ENCODE data around the gene PKIG.

Gene PKIG

GRCh38 chr20:44582311-44583025 is at the start of gene PKIG:
Gene PKIG (plus strand): TSS chr20:44582579. CDS start chr20:44614557, 31,978 bp downstream.
- no peaks in the 10 kb centered on the region for H3K36me3 ChIP-seq (replicated peaks)
- no peaks in the 10 kb centered on the region for H3K9me3 ChIP-seq
- no peak within 1 kb of the TSS for H3K4me3 ChIP-seq
- DNase-seq (ENCODE audit: low spot score in 2 of 2), result peak; percentile 6 to 21
- peaks cover 8% of the 10 kb centered on the region for H3K4me1 ChIP-seq
- H3K27me3 ChIP-seq (ENCODE audit: low read depth), result no peaks in the 10 kb centered on the region
- in situ Hi-C loops (cut with MboI; ENCODE audit: low sequenced_read_pairs), result no loop called here

GRCh38 chr20:44532981-44533331 is 49.4 kb upstream of the PKIG start:
- no peaks in the 10 kb centered on the region for H3K36me3 ChIP-seq (replicated peaks)
- peaks cover 5% of the 10 kb centered on the region for H3K4me1 ChIP-seq
- H3K4me3 ChIP-seq, result no peak overlapping the region
- DNase-seq (ENCODE audit: low spot score in 2 of 2), result no peak
- in situ Hi-C loops (cut with MboI; ENCODE audit: low sequenced_read_pairs), result no loop called here
- no peaks in the 10 kb centered on the region for H3K9me3 ChIP-seq
- H3K27me3 ChIP-seq (ENCODE audit: low read depth), result no peaks in the 10 kb centered on the region

DNA sequence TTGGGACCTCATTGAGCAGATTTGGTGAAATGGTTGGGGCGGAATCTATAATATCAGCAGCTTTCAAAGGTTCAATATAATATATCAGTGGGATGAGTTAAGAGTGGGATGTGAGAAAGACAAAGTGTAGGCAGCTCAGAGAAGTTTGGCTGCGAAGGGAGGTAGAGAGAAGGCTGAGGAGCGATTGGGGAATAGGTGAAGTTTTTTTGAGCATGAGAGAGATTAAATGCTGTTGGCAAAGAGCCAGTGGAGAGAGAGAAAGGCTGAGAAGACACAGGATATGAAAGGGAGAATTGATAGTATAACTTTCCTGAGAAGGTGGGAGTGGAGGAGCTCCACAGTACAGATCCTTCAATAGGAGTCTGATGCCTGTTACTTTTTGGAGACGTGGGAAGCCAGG is 48.5 kb upstream of the PKIG start:
- in situ Hi-C loops (cut with MboI; ENCODE audit: low sequenced_read_pairs), result no loop called here
- no peak overlapping the region for H3K4me3 ChIP-seq

GRCh38 chr20:44536175-44536574 is 46.2 kb upstream of the PKIG start:
- in situ Hi-C loops (cut with MboI; ENCODE audit: low sequenced_read_pairs), result no loop called here
- Histone ChIP-seq H3K36me3 (replicated peaks) (no peaks in the 10 kb centered on the region), H3K4me1 (peaks cover 4% of the 10 kb centered on the region), H3K4me3 (no peak overlapping the region), H3K9me3 (no peaks in the 10 kb centered on the region), H3K27me3 (ENCODE audit: low read depth) (no peaks in the 10 kb centered on the region)
- no peak for DNase-seq (ENCODE audit: low spot score in 2 of 2)

More for the DNA sequence above, 48.5 kb upstream of the PKIG start:
- no peaks in the 10 kb centered on the region for H3K27me3 ChIP-seq (ENCODE audit: low read depth)
- DNase-seq (ENCODE audit: low spot score in 2 of 2), result no peak
- H3K9me3 ChIP-seq, result no peaks in the 10 kb centered on the region
- H3K36me3 ChIP-seq (replicated peaks), result no peaks in the 10 kb centered on the region
- H3K4me1 ChIP-seq, result peaks cover 5% of the 10 kb centered on the region

GRCh38 chr20:44537993-44538392 is 44.4 kb upstream of the PKIG start:
- H3K4me3 ChIP-seq, result no peak overlapping the region
- no peaks in the 10 kb centered on the region for H3K4me1 ChIP-seq
- no peak for DNase-seq (ENCODE audit: low spot score in 2 of 2)
- no peaks in the 10 kb centered on the region for H3K36me3 ChIP-seq (replicated peaks)
- H3K27me3 ChIP-seq (ENCODE audit: low read depth), result no peaks in the 10 kb centered on the region
- no peaks in the 10 kb centered on the region for H3K9me3 ChIP-seq
- in situ Hi-C loops (cut with MboI; ENCODE audit: low sequenced_read_pairs), result no loop called here

DNA sequence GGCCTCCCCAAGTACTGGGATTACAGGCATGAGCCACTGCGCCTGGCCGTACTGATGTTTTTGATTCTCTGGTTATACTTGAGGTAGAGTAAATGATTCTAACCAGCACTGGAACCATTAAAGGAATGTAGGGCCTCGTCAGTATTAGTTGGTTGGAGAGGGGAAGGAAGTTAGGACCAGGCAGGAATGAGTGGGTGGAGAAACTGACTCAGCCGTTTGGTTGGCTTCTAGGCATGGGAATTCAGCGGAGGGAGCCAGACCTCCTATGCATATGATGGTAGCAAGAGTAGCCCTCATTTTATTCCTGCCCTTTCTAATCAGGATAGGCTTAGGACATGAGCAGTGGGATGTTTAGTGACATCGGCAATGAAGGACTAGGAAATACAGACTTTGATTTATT is 41.5 kb upstream of the PKIG start:
- in situ Hi-C loops (cut with MboI; ENCODE audit: low sequenced_read_pairs), result no loop called here
- Histone ChIP-seq H3K36me3 (replicated peaks) (no peaks in the 10 kb centered on the region), H3K4me1 (no peaks in the 10 kb centered on the region), H3K27me3 (ENCODE audit: low read depth) (no peaks in the 10 kb centered on the region), H3K9me3 (no peaks in the 10 kb centered on the region), H3K4me3 (no peak overlapping the region)
- no peak for DNase-seq (ENCODE audit: low spot score in 2 of 2)

- in situ Hi-C loops (cut with MboI; ENCODE audit: low sequenced_read_pairs), result no loop called here
- no peaks in the 10 kb centered on the region for H3K36me3 ChIP-seq (replicated peaks)
- no peak for DNase-seq (ENCODE audit: low spot score in 2 of 2)
- H3K27me3 ChIP-seq (ENCODE audit: low read depth), result no peaks in the 10 kb centered on the region
- H3K4me1 ChIP-seq, result no peaks in the 10 kb centered on the region
- no peaks in the 10 kb centered on the region for H3K9me3 ChIP-seq
- H3K4me3 ChIP-seq, result no peak overlapping the region
Observed at GRCh38 chr20:44541992-44542391, 40.4 kb upstream of the PKIG start.

DNA sequence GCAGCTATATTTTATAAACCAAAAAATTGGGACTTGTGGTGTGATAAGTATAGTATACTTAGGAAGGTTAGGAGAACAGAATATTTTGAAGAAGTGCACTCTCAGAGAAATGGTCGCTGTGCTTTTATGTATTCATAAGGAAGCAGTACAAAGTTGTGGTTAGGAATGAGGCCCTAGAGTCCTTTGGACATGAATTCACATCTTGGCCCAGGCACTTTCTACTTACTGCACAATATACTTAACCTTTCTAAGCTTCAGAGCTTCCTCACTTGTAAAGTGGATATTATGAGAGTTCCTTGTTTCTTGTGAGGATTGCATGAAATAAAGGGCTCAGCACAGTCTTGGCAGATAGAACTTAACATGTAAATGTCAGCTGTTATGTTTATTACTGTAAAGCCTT is 39.5 kb upstream of the PKIG start:
- H3K4me3 ChIP-seq, result no peak overlapping the region
- no peaks in the 10 kb centered on the region for H3K27me3 ChIP-seq (ENCODE audit: low read depth)
- no peaks in the 10 kb centered on the region for H3K36me3 ChIP-seq (replicated peaks)
- no peak for DNase-seq (ENCODE audit: low spot score in 2 of 2)
- H3K4me1 ChIP-seq, result no peaks in the 10 kb centered on the region
- H3K9me3 ChIP-seq, result no peaks in the 10 kb centered on the region
- in situ Hi-C loops (cut with MboI; ENCODE audit: low sequenced_read_pairs), result no loop called here

DNA sequence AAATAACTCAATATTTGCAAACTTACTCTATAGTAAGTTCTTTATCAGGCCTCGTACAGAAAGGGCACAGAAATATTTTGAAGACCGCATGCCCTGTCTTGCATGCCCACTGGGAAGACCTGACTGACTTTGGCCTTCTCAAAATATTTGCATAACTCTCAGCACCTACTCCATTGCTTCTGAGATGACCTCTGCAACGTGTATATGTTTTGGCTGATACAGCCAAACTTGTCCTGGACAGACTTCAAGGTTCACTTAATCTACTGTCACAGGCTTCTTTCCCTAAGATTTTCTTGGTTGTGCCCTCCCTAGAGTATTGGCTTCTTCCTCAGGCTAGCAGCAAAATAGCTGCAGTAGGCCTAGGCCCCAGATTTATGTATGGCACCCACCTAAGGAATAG is 39.0 kb upstream of the PKIG start:
- in situ Hi-C loops (cut with MboI; ENCODE audit: low sequenced_read_pairs), result no loop called here
- Histone ChIP-seq H3K36me3 (replicated peaks) (no peaks in the 10 kb centered on the region), H3K27me3 (ENCODE audit: low read depth) (no peaks in the 10 kb centered on the region), H3K4me1 (peaks cover 4% of the 10 kb centered on the region; the same call in 1 of the 2 replicates), H3K9me3 (no peaks in the 10 kb centered on the region), H3K4me3 (no peak overlapping the region)
- no peak for DNase-seq (ENCODE audit: low spot score in 2 of 2)

GRCh38 chr20:44544263-44544662 is 38.1 kb upstream of the PKIG start:
- Histone ChIP-seq H3K36me3 (replicated peaks) (no peaks in the 10 kb centered on the region), H3K4me3 (no peak overlapping the region), H3K4me1 (peaks cover 6% of the 10 kb centered on the region; the same call in 1 of the 2 replicates), H3K9me3 (no peaks in the 10 kb centered on the region), H3K27me3 (ENCODE audit: low read depth) (no peaks in the 10 kb centered on the region)
- in situ Hi-C loops (cut with MboI; ENCODE audit: low sequenced_read_pairs), result no loop called here
- DNase-seq (ENCODE audit: low spot score in 2 of 2), result no peak

DNA sequence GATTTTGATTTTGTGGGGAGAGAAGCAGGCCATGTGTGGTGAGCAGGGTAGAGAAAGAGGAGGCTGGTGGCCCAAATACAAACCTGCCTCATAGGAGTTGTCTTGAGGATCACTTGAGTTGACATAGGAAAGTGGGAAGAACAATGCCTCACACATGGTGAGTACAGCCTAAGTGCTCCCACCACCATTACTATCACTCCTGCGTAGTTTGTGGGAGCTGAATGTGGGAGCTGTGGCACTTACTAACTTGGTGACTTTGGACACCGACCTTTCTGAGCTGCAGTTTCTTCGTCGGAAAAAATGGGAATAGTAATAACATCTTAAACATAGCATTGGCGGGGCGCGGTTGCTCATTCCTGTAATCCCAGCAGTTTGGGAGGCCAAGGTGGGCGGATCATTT is 35.0 kb upstream of the PKIG start:
- in situ Hi-C loops (cut with MboI; ENCODE audit: low sequenced_read_pairs), result no loop called here
- no peaks in the 10 kb centered on the region for H3K36me3 ChIP-seq (replicated peaks)
- DNase-seq (ENCODE audit: low spot score in 2 of 2), result no peak
- peaks cover 6% of the 10 kb centered on the region; the same call in 1 of the 2 replicates for H3K4me1 ChIP-seq
- no peaks in the 10 kb centered on the region for H3K9me3 ChIP-seq
- H3K4me3 ChIP-seq, result no peak overlapping the region
- H3K27me3 ChIP-seq (ENCODE audit: low read depth), result no peaks in the 10 kb centered on the region

DNA sequence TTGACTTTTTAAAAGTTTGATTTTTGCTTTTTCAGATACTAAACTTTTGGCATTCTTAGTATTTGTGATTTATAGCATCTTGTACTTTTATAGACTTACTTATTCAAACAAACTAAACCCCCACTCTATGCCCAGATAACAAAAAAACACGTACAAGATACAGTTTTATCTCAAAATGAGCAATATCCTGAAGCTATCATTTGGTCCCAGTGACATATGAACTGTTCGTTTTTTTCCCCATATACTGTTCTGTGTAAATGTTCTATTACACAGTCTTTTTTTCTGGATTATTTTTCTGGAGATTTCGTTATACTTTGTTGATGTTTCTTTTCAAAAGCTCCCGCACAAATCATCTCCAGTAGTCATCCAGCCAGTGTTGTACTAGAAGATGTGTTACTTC is 33.3 kb upstream of the PKIG start:
- DNase-seq (ENCODE audit: low spot score in 2 of 2), result no peak
- H3K27me3 ChIP-seq (ENCODE audit: low read depth), result no peaks in the 10 kb centered on the region
- no peaks in the 10 kb centered on the region for H3K9me3 ChIP-seq
- H3K36me3 ChIP-seq (replicated peaks), result no peaks in the 10 kb centered on the region
- H3K4me1 ChIP-seq, result peaks cover 6% of the 10 kb centered on the region; the same call in 1 of the 2 replicates
- in situ Hi-C loops (cut with MboI; ENCODE audit: low sequenced_read_pairs), result no loop called here
- no peak overlapping the region for H3K4me3 ChIP-seq

- H3K4me1 ChIP-seq, result peaks cover 6% of the 10 kb centered on the region; the same call in 1 of the 2 replicates
- in situ Hi-C loops (cut with MboI; ENCODE audit: low sequenced_read_pairs), result no loop called here
- no peaks in the 10 kb centered on the region for H3K36me3 ChIP-seq (replicated peaks)
- no peaks in the 10 kb centered on the region for H3K9me3 ChIP-seq
- no peaks in the 10 kb centered on the region for H3K27me3 ChIP-seq (ENCODE audit: low read depth)
- no peak for DNase-seq (ENCODE audit: low spot score in 2 of 2)
- no peak overlapping the region for H3K4me3 ChIP-seq
Observed at GRCh38 chr20:44552050-44552449, 30.3 kb upstream of the PKIG start.

GRCh38 chr20:44552568-44552949 is 29.8 kb upstream of the PKIG start:
- in situ Hi-C loops (cut with MboI; ENCODE audit: low sequenced_read_pairs), result no loop called here
- peaks cover 6% of the 10 kb centered on the region; the same call in 1 of the 2 replicates for H3K4me1 ChIP-seq
- no peak for DNase-seq (ENCODE audit: low spot score in 2 of 2)
- H3K27me3 ChIP-seq (ENCODE audit: low read depth), result no peaks in the 10 kb centered on the region
- H3K36me3 ChIP-seq (replicated peaks), result no peaks in the 10 kb centered on the region
- H3K9me3 ChIP-seq, result no peaks in the 10 kb centered on the region
- H3K4me3 ChIP-seq, result no peak overlapping the region

Data from HAP-1 (cell line).